ENCODE results near the gene HRCT1. TPM values are rescaled to one million over a fixed set of nuclear protein-coding genes. Genes with fewer than 3 reads are reported as not detected.

Gene HRCT1
- total and polyA plus RNA-seq, 2 donors (not counting 1 experiment from before 2014, with no cell fraction given), result not detected

GRCh38 chr9:35937227-35937626 is 31.2 kb downstream of the HRCT1 start:
- intact Hi-C loops (cut with micrococcal nuclease), result no loop called here
- Mint-ChIP-seq H3K27me3 (peaks cover 37% of the 10 kb centered on the region), H3K27ac (no peak overlapping the region), H3K4me1 (peaks cover 21% of the 10 kb centered on the region), H3K9me3 (ENCODE audit: insufficient read depth) (no peaks in the 10 kb centered on the region), H3K4me3 (peak overlapping the region; percentile 18)
- ChIA-PET CTCF (no interaction called here), POLR2A (no interaction called here)
- TF ChIP-seq CTCF (IDR thresholded peaks at IDR 0.05), result no peak
- no CpG with 5 or more reads among the region's 2 CpGs for WGBS (ENCODE audit: insufficient coverage)
- Histone ChIP-seq H3K79me2 (ENCODE audit: control insufficient read depth, insufficient read depth, low read length) (no peaks in the 10 kb centered on the region), H3K27ac (ENCODE audit: low read length in 2 of 2) (no peak overlapping the region), H4K20me1 (ENCODE audit: control insufficient read depth, insufficient read depth, low read length, poor library complexity, severe bottlenecking) (no peaks in the 10 kb centered on the region), H3K9me3 (ENCODE audit: control extremely low read depth in 1 of 3, control insufficient read depth in 2 of 3, insufficient read depth in 1 of 3, low read length in 2 of 3) (peaks cover 0 to 4% (median 4%) of the 10 kb centered on the region in 3 donors), H2AFZ (ENCODE audit: insufficient read depth, low read depth, low read length, poor library complexity, severe bottlenecking) (no peak overlapping the region), H3K9ac (ENCODE audit: low read length) (no peak overlapping the region), H3K4me3 (ENCODE audit: control extremely low read depth in 1 of 5, extremely low read depth in 1 of 5, insufficient read depth in 1 of 5, low read depth in 2 of 5, low read length in 4 of 5) (no peak overlapping the region), H3K27me3 (replicated peaks in 1 of 4; ENCODE audit: control extremely low read depth in 1 of 4, control insufficient read depth in 3 of 4, insufficient read depth in 4 of 4, low read length in 3 of 4) (peaks cover 0 to 26% (median 12%) of the 10 kb centered on the region in 4 experiments), H3K4me1 (ENCODE audit: control insufficient read depth in 2 of 2, insufficient read depth in 2 of 2, low read length in 2 of 2) (peaks cover 11 to 20% of the 10 kb centered on the region in 2 donors), H3K4me2 (replicated peaks; ENCODE audit: low read depth, low read length, poor library complexity, severe bottlenecking) (peak overlapping the region; percentile 9), H3K36me3 (replicated peaks in 1 of 2; ENCODE audit: control extremely low read depth in 1 of 2, control insufficient read depth in 1 of 2, extremely low read depth in 1 of 2, insufficient read depth in 2 of 2, low read length in 1 of 2) (no peaks in the 10 kb centered on the region)
- ATAC-seq (ENCODE audit: low read depth), result peak; percentile 57
- DNase-seq, result peak; percentile 52

- WGBS (ENCODE audit: insufficient coverage), result 84% methylated on average over 7 of the region's 10 CpGs
Measured at GRCh38 chr9:35938474-35939356, 32.7 kb downstream of the HRCT1 start.

More at GRCh38 chr9:35938474-35939356, 32.7 kb downstream of the HRCT1 start:
- ATAC-seq (ENCODE audit: low read depth) (no peak), DNase-seq (no peak)
- TF ChIP-seq CTCF (IDR thresholded peaks at IDR 0.05), result no peak
- TF ChIP-seq EZH2 (IDR thresholded peaks at IDR 0.05; ENCODE audit: borderline replicate concordance, insufficient read depth, low read depth, low read length, poor library complexity, severe bottlenecking), result no peak
- Histone ChIP-seq H2AFZ (ENCODE audit: insufficient read depth, low read depth, low read length, poor library complexity, severe bottlenecking) (no peak overlapping the region), H3K9me3 (ENCODE audit: control extremely low read depth in 1 of 3, control insufficient read depth in 2 of 3, insufficient read depth in 1 of 3, low read length in 2 of 3) (peaks cover 0 to 4% (median 4%) of the 10 kb centered on the region in 3 donors), H3K4me3 (ENCODE audit: control extremely low read depth in 1 of 5, extremely low read depth in 1 of 5, insufficient read depth in 1 of 5, low read depth in 2 of 5, low read length in 4 of 5) (no peak overlapping the region), H3K36me3 (replicated peaks in 1 of 2; ENCODE audit: control extremely low read depth in 1 of 2, control insufficient read depth in 1 of 2, extremely low read depth in 1 of 2, insufficient read depth in 2 of 2, low read length in 1 of 2) (no peaks in the 10 kb centered on the region), H3K79me2 (ENCODE audit: control insufficient read depth, insufficient read depth, low read length) (no peaks in the 10 kb centered on the region), H3K9ac (ENCODE audit: low read length) (no peak overlapping the region), H3K27ac (ENCODE audit: low read length in 2 of 2) (no peak overlapping the region), H4K20me1 (ENCODE audit: control insufficient read depth, insufficient read depth, low read length, poor library complexity, severe bottlenecking) (no peaks in the 10 kb centered on the region), H3K4me1 (ENCODE audit: control insufficient read depth in 2 of 2, insufficient read depth in 2 of 2, low read length in 2 of 2) (peaks cover 11 to 14% of the 10 kb centered on the region in 2 donors), H3K4me2 (replicated peaks; ENCODE audit: low read depth, low read length, poor library complexity, severe bottlenecking) (no peak overlapping the region), H3K27me3 (replicated peaks in 1 of 4; ENCODE audit: control extremely low read depth in 1 of 4, control insufficient read depth in 3 of 4, insufficient read depth in 4 of 4, low read length in 3 of 4) (peaks cover 0 to 22% (median 10%) of the 10 kb centered on the region in 4 experiments)
- intact Hi-C loops (cut with micrococcal nuclease), result no loop called here
- POLR2A ChIA-PET, result interaction anchor here (0.6 kb wide), 1 partner anchor 447 kb away, joined by 3 read pairs; no protein-coding TSS in a partner anchor
- Mint-ChIP-seq H3K4me3 (no peak overlapping the region), H3K9me3 (ENCODE audit: insufficient read depth) (no peaks in the 10 kb centered on the region), H3K27me3 (peaks cover 33% of the 10 kb centered on the region), H3K27ac (no peak overlapping the region), H3K4me1 (peaks cover 18% of the 10 kb centered on the region)
- CTCF ChIA-PET, result no interaction called here
